ENCODE measurements around the gene SUSD4. TPM values are rescaled to one million over a fixed set of nuclear protein-coding genes. Genes with fewer than 3 reads are reported as not detected.

Gene SUSD4
- total RNA-seq, 2 experiments from 2014 or later = 0.18 to 0.23 TPM

GRCh38 chr1:223350361-223350908 lies 13.5 kb downstream of the SUSD4 start:
- ChIA-PET POLR2A (interaction anchor here (0.6 kb wide), 1 partner anchor 398 kb away, joined by 3 read pairs; no protein-coding TSS in a partner anchor), CTCF (interaction anchor here (1.0 to 1.5 kb wide), 2 partner anchors 217 to 227 kb away, joined by 3 to 4 read pairs; no protein-coding TSS in a partner anchor)
- no peak overlapping the region for H3K4me3 Mint-ChIP-seq
- H3K4me1 Mint-ChIP-seq (ENCODE audit: low read depth) = no peaks in the 10 kb centered on the region
- ATAC-seq = no peak
- no peaks in the 10 kb centered on the region for H3K36me3 Mint-ChIP-seq (ENCODE audit: low read depth)
- no peak overlapping the region for H3K27ac Mint-ChIP-seq
- H3K27me3 Mint-ChIP-seq (ENCODE audit: low read depth) = peaks cover 5% of the 10 kb centered on the region
- DNase-seq = no peak
- H3K9me3 Mint-ChIP-seq (ENCODE audit: insufficient read depth) = no peaks in the 10 kb centered on the region

- CTCF ChIA-PET = interaction anchor here (1.5 kb wide), 1 partner anchor 216 kb away, joined by 4 read pairs; no protein-coding TSS in a partner anchor
- no peaks in the 10 kb centered on the region for H3K9me3 Mint-ChIP-seq (ENCODE audit: insufficient read depth)
- DNase-seq (no peak), ATAC-seq (no peak)
- H3K27ac Mint-ChIP-seq = no peak overlapping the region
- H3K4me1 Mint-ChIP-seq (ENCODE audit: low read depth) = no peaks in the 10 kb centered on the region
- H3K4me3 Mint-ChIP-seq = no peak overlapping the region
- H3K36me3 Mint-ChIP-seq (ENCODE audit: low read depth) = no peaks in the 10 kb centered on the region
- peaks cover 3% of the 10 kb centered on the region for H3K27me3 Mint-ChIP-seq (ENCODE audit: low read depth)
- POLR2A ChIA-PET = no interaction called here
These were observed 14.7 kb downstream of the SUSD4 start for GRCh38 chr1:223349241-223349640.

- Mint-ChIP-seq H3K4me3 (no peak overlapping the region), H3K27me3 (ENCODE audit: low read depth) (no peaks in the 10 kb centered on the region), H3K36me3 (ENCODE audit: low read depth) (no peaks in the 10 kb centered on the region), H3K4me1 (ENCODE audit: low read depth) (no peaks in the 10 kb centered on the region), H3K27ac (no peak overlapping the region), H3K9me3 (ENCODE audit: insufficient read depth) (no peaks in the 10 kb centered on the region)
- DNase-seq (no peak), ATAC-seq (no peak)
- ChIA-PET POLR2A (no interaction called here), CTCF (interaction anchor here (0.8 kb wide), 1 partner anchor 224 kb away, joined by 3 read pairs; no protein-coding TSS in a partner anchor)
These were observed 15.5 kb downstream of the SUSD4 start for GRCh38 chr1:223348439-223348838.

GRCh38 chr1:223347583-223347982 lies 16.4 kb downstream of the SUSD4 start:
- ATAC-seq (no peak), DNase-seq (no peak)
- no peaks in the 10 kb centered on the region for H3K4me1 Mint-ChIP-seq (ENCODE audit: low read depth)
- no peaks in the 10 kb centered on the region for H3K9me3 Mint-ChIP-seq (ENCODE audit: insufficient read depth)
- no peak overlapping the region for H3K4me3 Mint-ChIP-seq
- no peaks in the 10 kb centered on the region for H3K36me3 Mint-ChIP-seq (ENCODE audit: low read depth)
- CTCF ChIA-PET = no interaction called here
- no peaks in the 10 kb centered on the region for H3K27me3 Mint-ChIP-seq (ENCODE audit: low read depth)
- POLR2A ChIA-PET = no interaction called here
- H3K27ac Mint-ChIP-seq = no peak overlapping the region

DNA sequence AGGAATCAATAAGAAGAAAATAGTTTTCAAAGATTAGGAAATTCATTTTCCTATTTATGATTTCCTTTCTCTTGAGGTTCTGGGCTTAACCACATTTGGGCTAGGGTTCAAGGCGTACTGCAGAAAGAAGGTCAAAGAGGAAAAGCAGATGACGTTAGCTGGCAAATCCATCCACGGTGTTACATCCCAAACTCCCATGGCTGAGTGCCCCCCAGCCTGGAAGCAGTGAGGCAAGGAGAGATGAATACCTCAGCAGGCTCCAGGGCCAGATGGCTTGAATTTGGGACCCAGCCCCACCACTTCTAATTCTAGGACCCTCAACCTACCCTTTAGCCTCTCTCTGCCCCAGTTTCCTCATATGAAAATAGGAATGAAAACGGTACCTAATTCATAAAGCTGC lies 17.7 kb downstream of the SUSD4 start:
- CTCF ChIA-PET = no interaction called here
- DNase-seq (no peak), ATAC-seq (no peak)
- Mint-ChIP-seq H3K4me1 (ENCODE audit: low read depth) (no peaks in the 10 kb centered on the region), H3K9me3 (ENCODE audit: insufficient read depth) (no peaks in the 10 kb centered on the region), H3K27ac (no peak overlapping the region), H3K36me3 (ENCODE audit: low read depth) (no peaks in the 10 kb centered on the region), H3K4me3 (no peak overlapping the region), H3K27me3 (ENCODE audit: low read depth) (no peaks in the 10 kb centered on the region)
- POLR2A ChIA-PET = no interaction called here

DNA sequence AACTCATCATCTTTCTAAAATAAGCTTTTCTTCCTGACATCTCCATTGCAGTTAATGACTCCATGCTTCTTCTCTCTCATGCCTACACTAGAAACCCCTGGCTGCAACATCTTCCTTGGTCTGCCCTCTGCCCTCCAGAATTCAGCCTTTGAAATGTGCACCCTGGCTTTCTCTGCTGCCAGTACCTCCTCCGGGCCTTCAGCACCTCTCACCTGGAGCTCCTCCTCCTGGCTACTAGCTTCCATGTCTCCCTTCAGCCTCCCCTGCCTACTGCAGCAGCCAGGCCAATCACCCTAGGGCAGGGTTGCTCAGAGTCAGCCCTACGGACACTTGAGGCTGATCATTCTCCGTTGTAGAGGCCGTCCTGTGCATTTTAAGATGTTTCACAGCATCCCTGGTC lies 18.3 kb downstream of the SUSD4 start:
- no peak for ATAC-seq

DNA sequence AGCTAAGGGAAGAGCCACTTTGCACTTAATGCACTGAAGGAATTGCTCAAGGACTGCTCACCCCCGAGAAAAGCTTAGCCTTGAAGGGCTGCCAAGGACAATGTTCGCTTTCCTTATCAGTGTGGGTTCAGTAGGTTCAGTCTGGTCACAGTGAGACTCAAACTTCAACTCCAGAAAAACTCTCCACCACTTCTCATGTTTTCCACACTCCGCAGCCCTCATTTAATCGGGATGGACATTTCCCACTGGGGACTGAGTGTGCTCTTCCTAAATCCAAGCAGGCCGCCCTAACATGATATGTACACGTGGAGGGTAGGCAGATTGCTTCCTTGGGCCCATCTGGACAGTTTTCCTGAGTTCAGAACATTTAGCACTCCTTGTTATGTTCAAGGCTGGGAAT lies 19.5 kb downstream of the SUSD4 start:
- Mint-ChIP-seq H3K36me3 (ENCODE audit: low read depth) (no peaks in the 10 kb centered on the region), H3K27ac (no peak overlapping the region), H3K4me1 (ENCODE audit: low read depth) (no peaks in the 10 kb centered on the region), H3K27me3 (ENCODE audit: low read depth) (no peaks in the 10 kb centered on the region), H3K4me3 (no peak overlapping the region), H3K9me3 (ENCODE audit: insufficient read depth) (no peaks in the 10 kb centered on the region)
- ChIA-PET POLR2A (no interaction called here), CTCF (interaction anchor here (1.4 kb wide), 1 partner anchor 220 kb away, joined by 4 read pairs; no protein-coding TSS in a partner anchor)
- DNase-seq = no peak
- ATAC-seq = no peak

More for the DNA sequence above, 18.3 kb downstream of the SUSD4 start:
- no peak for DNase-seq
- ChIA-PET POLR2A (no interaction called here), CTCF (no interaction called here)
- H3K9me3 Mint-ChIP-seq (ENCODE audit: insufficient read depth) = no peaks in the 10 kb centered on the region
- H3K27ac Mint-ChIP-seq = no peak overlapping the region
- no peak overlapping the region for H3K4me3 Mint-ChIP-seq
- H3K4me1 Mint-ChIP-seq (ENCODE audit: low read depth) = no peaks in the 10 kb centered on the region
- no peaks in the 10 kb centered on the region for H3K36me3 Mint-ChIP-seq (ENCODE audit: low read depth)
- H3K27me3 Mint-ChIP-seq (ENCODE audit: low read depth) = no peaks in the 10 kb centered on the region

GRCh38 chr1:223343692-223344091 lies 20.3 kb downstream of the SUSD4 start:
- ATAC-seq (no peak), DNase-seq (no peak)
- Mint-ChIP-seq H3K27me3 (ENCODE audit: low read depth) (no peaks in the 10 kb centered on the region), H3K36me3 (ENCODE audit: low read depth) (no peaks in the 10 kb centered on the region), H3K9me3 (ENCODE audit: insufficient read depth) (no peaks in the 10 kb centered on the region), H3K4me1 (ENCODE audit: low read depth) (no peaks in the 10 kb centered on the region), H3K4me3 (no peak overlapping the region), H3K27ac (no peak overlapping the region)
- CTCF ChIA-PET = interaction anchor here (1.0 to 1.4 kb wide), 2 partner anchors 19 to 220 kb away, joined by 3 to 4 read pairs; no protein-coding TSS in a partner anchor
- POLR2A ChIA-PET = interaction anchor here (0.5 kb wide), 1 partner anchor 270 kb away, joined by 3 read pairs; no protein-coding TSS in a partner anchor

DNA sequence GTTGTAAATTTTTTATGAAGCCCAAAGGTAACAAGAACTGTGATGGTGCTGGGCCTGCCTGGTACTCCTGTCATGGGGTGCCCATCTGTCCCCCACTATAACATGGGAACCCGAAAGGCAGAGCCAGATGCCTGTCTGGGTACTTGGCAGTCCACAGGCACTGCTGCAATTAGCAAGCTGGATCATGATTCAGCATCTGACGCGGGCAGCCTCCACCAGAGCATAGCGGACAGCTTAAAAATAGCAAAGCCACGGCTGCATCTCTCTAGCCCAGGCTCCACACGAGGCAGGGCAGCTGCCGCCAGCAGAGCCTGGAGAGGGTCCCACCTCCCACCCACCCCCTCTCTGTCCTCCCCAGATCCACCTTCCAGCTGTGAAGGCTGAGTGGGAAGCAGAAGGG lies 22.9 kb downstream of the SUSD4 start:
- POLR2A ChIA-PET = no interaction called here
- H3K4me3 Mint-ChIP-seq = no peak overlapping the region
- no peaks in the 10 kb centered on the region for H3K27me3 Mint-ChIP-seq (ENCODE audit: low read depth)
- no peaks in the 10 kb centered on the region for H3K9me3 Mint-ChIP-seq (ENCODE audit: insufficient read depth)
- no peaks in the 10 kb centered on the region for H3K4me1 Mint-ChIP-seq (ENCODE audit: low read depth)
- no peak for DNase-seq
- no peak for ATAC-seq
- H3K36me3 Mint-ChIP-seq (ENCODE audit: low read depth) = no peaks in the 10 kb centered on the region
- CTCF ChIA-PET = no interaction called here
- no peak overlapping the region for H3K27ac Mint-ChIP-seq

- Mint-ChIP-seq H3K4me3 (no peak overlapping the region), H3K27me3 (ENCODE audit: low read depth) (no peaks in the 10 kb centered on the region), H3K36me3 (ENCODE audit: low read depth) (no peaks in the 10 kb centered on the region), H3K4me1 (ENCODE audit: low read depth) (no peaks in the 10 kb centered on the region), H3K27ac (no peak overlapping the region), H3K9me3 (ENCODE audit: insufficient read depth) (no peaks in the 10 kb centered on the region)
- ATAC-seq (no peak), DNase-seq (no peak)
- ChIA-PET POLR2A (no interaction called here), CTCF (interaction anchor here (0.7 kb wide), 1 partner anchor 207 kb away, joined by 4 read pairs; no protein-coding TSS in a partner anchor)
These were observed 23.3 kb downstream of the SUSD4 start for GRCh38 chr1:223340637-223341036.

GRCh38 chr1:223339861-223340260 lies 24.1 kb downstream of the SUSD4 start:
- no peak overlapping the region for H3K4me3 Mint-ChIP-seq
- CTCF ChIA-PET = interaction anchor here (0.7 kb wide), 1 partner anchor 206 kb away, joined by 4 read pairs; no protein-coding TSS in a partner anchor

GRCh38 chr1:223338811-223339746 lies 24.9 kb downstream of the SUSD4 start:
- Mint-ChIP-seq H3K27me3 (ENCODE audit: low read depth) (no peaks in the 10 kb centered on the region), H3K4me1 (ENCODE audit: low read depth) (no peaks in the 10 kb centered on the region), H3K27ac (no peak overlapping the region), H3K4me3 (no peak overlapping the region), H3K9me3 (ENCODE audit: insufficient read depth) (no peaks in the 10 kb centered on the region), H3K36me3 (ENCODE audit: low read depth) (no peaks in the 10 kb centered on the region)
- DNase-seq = no peak
- no peak for ATAC-seq
- POLR2A ChIA-PET = no interaction called here
- CTCF ChIA-PET = no interaction called here

More at GRCh38 chr1:223339861-223340260, 24.1 kb downstream of the SUSD4 start:
- ATAC-seq (no peak), DNase-seq (no peak)
- no peaks in the 10 kb centered on the region for H3K27me3 Mint-ChIP-seq (ENCODE audit: low read depth)
- no peaks in the 10 kb centered on the region for H3K9me3 Mint-ChIP-seq (ENCODE audit: insufficient read depth)
- H3K36me3 Mint-ChIP-seq (ENCODE audit: low read depth) = no peaks in the 10 kb centered on the region
- no peaks in the 10 kb centered on the region for H3K4me1 Mint-ChIP-seq (ENCODE audit: low read depth)
- H3K27ac Mint-ChIP-seq = no peak overlapping the region
- POLR2A ChIA-PET = no interaction called here
